NT2/D1 (cell line): ENCODE measurements around the gene BBX.

ENCODE experiments used
- DNase-seq: peaks from one replicate; pipeline ENCODE4 v3.0.0-alpha.2; 2011; ENCODE audit warnings: low read depth, low spot score
- H3K27me3 ChIP-seq: 2 replicates; pipeline ENCODE4 v1.6.0; 2011; ENCODE audit warnings: mild to moderate bottlenecking; ENCODE audit not compliant: insufficient read length, insufficient read depth
- H3K36me3 ChIP-seq: 2 replicates; pipeline ENCODE4 v1.6.1; 2011; ENCODE audit warnings: mild to moderate bottlenecking, low read length, mixed read lengths; ENCODE audit not compliant: insufficient read depth, insufficient read length
- H3K4me1 ChIP-seq: 2 replicates; pipeline ENCODE4 v1.5.1; 2011; ENCODE audit not compliant: insufficient read depth, insufficient read length
- H3K4me3 ChIP-seq: 2 replicates; pipeline ENCODE4 v1.5.1; 2011; ENCODE audit warnings: low read depth; ENCODE audit not compliant: insufficient read length
- H3K9ac ChIP-seq: 2 replicates; pipeline ENCODE4 v1.6.0; 2011; ENCODE audit warnings: low read depth; ENCODE audit not compliant: insufficient read length
- H3K9me3 ChIP-seq: 2 replicates; pipeline ENCODE4 v1.5.1; 2011; ENCODE audit warnings: mild to moderate bottlenecking, low read length; ENCODE audit not compliant: insufficient read depth
- SUZ12 ChIP-seq: IDR thresholded peaks from 2 replicates; pipeline ENCODE4 v1.6.1; 2011; ENCODE audit not compliant: insufficient read length, insufficient read depth; ENCODE audit errors: extremely low read depth
- YY1 ChIP-seq: IDR thresholded peaks from 2 replicates; pipeline ENCODE4 v1.6.1; 2011; ENCODE audit not compliant: insufficient read length, insufficient read depth
- ZNF274 ChIP-seq: IDR thresholded peaks from 2 replicates; pipeline ENCODE4 v1.6.1; 2011; ENCODE audit warnings: mild to moderate bottlenecking, low read depth, low read length

Gene BBX

DNA sequence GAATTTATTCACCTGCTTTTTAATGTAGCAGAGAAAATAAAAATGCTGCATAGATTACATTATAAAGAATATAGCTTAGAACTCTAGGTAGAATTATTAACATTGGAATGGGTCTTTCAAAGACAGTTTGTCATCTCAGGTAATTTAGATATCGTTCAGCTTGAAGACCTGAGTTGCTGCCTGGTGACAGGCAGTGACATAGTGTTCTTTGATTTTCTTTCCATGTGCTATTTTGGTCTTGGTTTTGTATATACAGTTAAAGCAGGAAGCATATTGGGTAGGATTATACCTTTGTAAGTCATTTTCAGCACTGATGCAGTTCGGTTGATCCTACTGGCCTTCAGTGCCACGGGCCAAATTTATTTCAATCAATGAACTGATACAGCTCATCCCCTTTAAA, 98.7 kb downstream of the BBX start:
- no peak for TF ChIP-seq YY1
- TF ChIP-seq ZNF274, result no peak
- TF ChIP-seq SUZ12, result no peak
- DNase-seq, result no peak
- Histone ChIP-seq H3K9me3 (no peaks in the 10 kb centered on the region), H3K4me3 (no peak overlapping the region), H3K27me3 (no peaks in the 10 kb centered on the region), H3K36me3 (no peaks in the 10 kb centered on the region), H3K4me1 (no peaks in the 10 kb centered on the region), H3K9ac (no peak overlapping the region)

DNA sequence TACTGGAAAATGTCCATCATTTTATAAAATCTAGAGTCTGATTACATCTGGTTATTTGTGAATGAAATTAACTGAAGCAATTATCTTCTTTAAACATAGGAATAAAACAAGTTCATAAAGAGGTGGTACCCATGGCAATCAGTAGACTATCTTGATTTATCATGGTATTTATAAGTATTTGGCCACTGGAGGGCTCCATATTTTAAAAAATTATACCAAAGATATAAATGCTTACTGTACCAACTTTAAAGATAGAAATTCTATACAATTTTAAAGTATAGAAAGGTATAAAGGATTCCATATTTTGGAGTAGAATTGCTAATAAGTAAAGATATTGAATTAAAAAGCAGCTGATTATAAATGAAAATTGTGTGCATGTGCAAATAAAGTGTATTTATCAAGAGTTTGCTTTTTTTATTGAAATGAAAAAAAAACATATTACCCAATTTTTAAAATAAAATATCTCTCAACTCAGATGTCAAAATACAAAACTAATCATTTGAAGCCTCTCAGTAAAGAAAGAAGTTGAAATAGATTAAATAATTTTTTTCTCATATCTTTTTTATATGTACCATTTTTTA, 105.3 kb downstream of the BBX start:
- H3K9ac ChIP-seq, result no peak overlapping the region
- no peaks in the 10 kb centered on the region for H3K36me3 ChIP-seq
- no peak overlapping the region for H3K4me3 ChIP-seq
- peaks cover 2% of the 10 kb centered on the region for H3K4me1 ChIP-seq
- H3K9me3 ChIP-seq, result no peaks in the 10 kb centered on the region
- DNase-seq, result no peak
- H3K27me3 ChIP-seq, result no peaks in the 10 kb centered on the region
- TF ChIP-seq ZNF274 (no peak), YY1 (no peak), SUZ12 (no peak)

DNA sequence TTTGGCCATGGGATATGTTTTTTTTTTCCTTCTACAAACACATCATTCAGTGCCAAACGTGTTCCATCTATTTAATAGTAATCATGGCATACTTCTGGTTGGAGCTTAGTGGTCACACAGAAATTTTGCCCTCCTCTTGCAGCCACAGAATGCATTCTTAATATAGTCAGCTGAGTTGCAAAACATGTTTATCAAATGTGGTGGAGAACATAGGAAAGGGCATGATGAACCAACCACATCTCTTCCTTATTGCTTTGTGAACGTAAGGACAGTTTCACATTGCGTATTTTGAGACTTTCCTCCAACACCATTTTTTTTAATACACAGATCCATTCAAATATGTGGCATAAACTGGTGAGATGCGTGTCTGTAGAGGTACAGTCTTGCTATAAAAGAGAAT, 106.8 kb downstream of the BBX start:
- no peak for TF ChIP-seq SUZ12
- H3K27me3 ChIP-seq, result no peaks in the 10 kb centered on the region

DNA sequence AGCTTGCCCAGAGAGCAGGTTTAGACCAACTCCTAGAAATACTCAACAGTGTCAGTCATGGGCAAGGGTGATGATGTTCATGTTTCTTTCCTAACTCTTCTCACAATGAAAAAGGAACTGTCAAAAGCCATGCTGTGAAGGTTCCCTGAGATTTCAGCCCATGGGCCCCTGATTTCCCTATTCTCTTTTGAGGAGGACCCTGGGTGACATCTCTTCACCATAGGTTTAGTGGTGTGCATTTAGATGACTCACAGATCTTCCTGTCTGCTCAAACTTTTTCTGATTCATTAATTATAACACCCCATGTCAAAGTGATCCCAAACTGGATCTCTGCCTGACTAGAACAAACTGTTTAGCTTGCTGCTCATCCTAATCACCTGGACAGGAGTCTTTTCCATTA, 108.0 kb downstream of the BBX start:
- Histone ChIP-seq H3K4me3 (no peak overlapping the region), H3K9me3 (no peaks in the 10 kb centered on the region), H3K27me3 (no peaks in the 10 kb centered on the region), H3K36me3 (no peaks in the 10 kb centered on the region), H3K4me1 (peaks cover 2% of the 10 kb centered on the region), H3K9ac (no peak overlapping the region)
- DNase-seq, result no peak
- TF ChIP-seq YY1, result no peak
- TF ChIP-seq SUZ12, result no peak

More for the DNA sequence above, 106.8 kb downstream of the BBX start:
- no peak overlapping the region for H3K9ac ChIP-seq
- H3K9me3 ChIP-seq, result no peaks in the 10 kb centered on the region
- H3K36me3 ChIP-seq, result no peaks in the 10 kb centered on the region
- DNase-seq, result no peak
- H3K4me3 ChIP-seq, result no peak overlapping the region
- H3K4me1 ChIP-seq, result peaks cover 2% of the 10 kb centered on the region

DNA sequence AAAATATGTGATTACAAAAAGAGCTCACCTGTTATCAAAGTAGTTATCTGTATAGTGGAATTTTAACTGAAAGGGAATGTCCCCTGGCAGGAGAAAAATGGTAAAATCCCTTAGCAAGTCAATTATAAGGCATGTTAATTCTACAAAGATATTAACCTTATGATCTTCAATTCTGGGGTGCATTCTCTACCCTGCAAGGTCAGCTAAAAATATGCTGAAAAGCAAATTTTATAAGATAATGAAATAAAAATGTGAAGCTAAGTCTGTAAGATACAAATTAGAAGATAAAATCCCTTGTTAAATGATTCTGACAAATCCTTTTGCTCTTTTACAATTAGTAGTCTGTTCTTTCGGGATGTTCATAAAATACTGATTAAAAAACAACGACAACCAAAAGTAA, 109.8 kb downstream of the BBX start:
- DNase-seq, result no peak
- Histone ChIP-seq H3K27me3 (no peaks in the 10 kb centered on the region), H3K9ac (no peak overlapping the region), H3K4me3 (no peak overlapping the region), H3K4me1 (peaks cover 2% of the 10 kb centered on the region), H3K36me3 (no peaks in the 10 kb centered on the region), H3K9me3 (no peaks in the 10 kb centered on the region)
- no peak for TF ChIP-seq YY1
- no peak for TF ChIP-seq ZNF274
- no peak for TF ChIP-seq SUZ12

DNA sequence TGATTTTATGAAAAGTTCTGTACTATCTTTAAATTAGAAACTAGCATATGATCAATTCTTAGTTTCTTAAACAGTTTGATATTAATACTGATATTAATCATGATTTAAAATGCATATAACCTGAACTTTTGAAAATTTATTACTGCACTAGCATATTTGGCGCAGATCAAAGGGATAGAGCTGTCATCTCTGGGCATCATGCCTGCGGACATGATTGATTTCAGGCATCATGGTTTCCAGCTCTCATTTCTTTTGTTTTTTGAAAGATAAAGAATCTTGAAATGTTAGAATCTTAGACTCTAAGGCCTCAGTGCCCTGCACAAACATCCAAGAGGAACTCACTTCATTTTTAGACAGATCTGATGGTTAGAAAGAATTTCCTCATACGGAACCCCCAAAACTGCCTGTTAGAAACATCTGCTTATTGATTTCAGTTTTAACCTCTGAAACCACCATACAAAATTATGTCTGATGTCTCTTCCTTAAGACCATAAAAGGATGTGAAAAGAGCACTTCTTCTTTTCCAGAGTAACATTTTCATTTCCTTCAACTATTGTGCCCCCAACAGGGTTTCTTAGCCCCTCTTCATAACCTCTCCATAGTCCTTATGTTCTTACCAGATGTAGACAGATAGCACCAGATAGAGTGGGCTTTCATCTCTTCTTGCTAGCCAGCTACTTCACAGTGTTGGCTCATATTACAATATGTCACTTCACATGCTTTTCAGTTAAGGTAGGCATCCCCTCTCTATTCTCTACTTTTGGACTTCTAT, 110.8 kb downstream of the BBX start:
- no peaks in the 10 kb centered on the region for H3K36me3 ChIP-seq
- H3K4me3 ChIP-seq, result no peak overlapping the region
- DNase-seq, result no peak
- peaks cover 2% of the 10 kb centered on the region for H3K4me1 ChIP-seq
- no peak overlapping the region for H3K9ac ChIP-seq
- H3K27me3 ChIP-seq, result no peaks in the 10 kb centered on the region
- no peaks in the 10 kb centered on the region for H3K9me3 ChIP-seq
- no peak for TF ChIP-seq YY1
- TF ChIP-seq ZNF274, result no peak
- no peak for TF ChIP-seq SUZ12

DNA sequence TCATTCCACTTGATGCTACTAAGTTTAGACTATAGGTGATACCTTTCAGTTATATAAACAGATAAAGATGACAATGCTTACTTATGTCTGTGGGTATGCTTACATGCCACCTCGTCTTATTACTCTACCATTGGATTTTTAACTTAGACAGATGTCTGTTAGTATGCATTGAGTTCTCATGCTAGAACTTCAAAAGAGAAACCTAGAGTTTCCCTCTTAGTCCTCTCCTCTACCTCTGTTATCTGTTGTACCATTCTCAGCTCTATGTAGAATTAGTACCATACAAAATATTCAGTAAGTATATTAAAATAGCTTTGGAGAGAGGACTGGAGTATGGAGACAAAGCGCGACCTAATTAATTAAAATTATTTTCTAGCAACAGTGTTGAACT, 111.3 kb downstream of the BBX start:
- no peaks in the 10 kb centered on the region for H3K27me3 ChIP-seq
- TF ChIP-seq SUZ12 (no peak), ZNF274 (no peak)
- H3K9ac ChIP-seq, result no peak overlapping the region
- H3K4me1 ChIP-seq, result peaks cover 2% of the 10 kb centered on the region
- no peak for DNase-seq
- H3K9me3 ChIP-seq, result no peaks in the 10 kb centered on the region
- H3K4me3 ChIP-seq, result no peak overlapping the region
- H3K36me3 ChIP-seq, result no peaks in the 10 kb centered on the region
